HG02973 (cell line): ENCODE measurements around the gene DHTKD1.
"Not testable (repeated sequence)": the region's sequence is repeated elsewhere in the genome, so short reads cannot be mapped to it uniquely, and the experiment has no call there.

Source experiments
- ATAC-seq: cut with Tn5 transposase; IDR thresholded peaks from one replicate; pipeline ENCODE4 v1.9.1; 2021; ENCODE audit warnings: moderate library complexity; ENCODE audit not compliant: unreplicated experiment

The DHTKD1 gene

GRCh38 chr10:12140038-12140437 is 71.3 kb downstream of the DHTKD1 start:
- ATAC-seq: no peak

GRCh38 chr10:12144538-12144937 is 75.8 kb downstream of the DHTKD1 start:
- ATAC-seq: no peak

- no peak for ATAC-seq
Observed at GRCh38 chr10:12150163-12150562, 81.4 kb downstream of the DHTKD1 start.

- ATAC-seq: no peak
Observed at GRCh38 chr10:12154516-12154915, 85.8 kb downstream of the DHTKD1 start.

- ATAC-seq: no peak
Observed at GRCh38 chr10:12156367-12157123, 87.8 kb downstream of the DHTKD1 start.

GRCh38 chr10:12158111-12158510 is 89.4 kb downstream of the DHTKD1 start:
- no peak for ATAC-seq

GRCh38 chr10:12160664-12161063 is 91.9 kb downstream of the DHTKD1 start:
- ATAC-seq: no peak

GRCh38 chr10:12162927-12163326 is 94.2 kb downstream of the DHTKD1 start:
- ATAC-seq: no peak

GRCh38 chr10:12164085-12164484 is 95.3 kb downstream of the DHTKD1 start:
- ATAC-seq: no peak

GRCh38 chr10:12165036-12165435 is 96.3 kb downstream of the DHTKD1 start:
- no peak for ATAC-seq

- no peak for ATAC-seq
Observed at GRCh38 chr10:12165999-12166775, 97.4 kb downstream of the DHTKD1 start.

GRCh38 chr10:12171512-12171911 is 102.8 kb downstream of the DHTKD1 start:
- not testable (repeated sequence) for ATAC-seq
